Thyroid gland (tissue), 4 donors: ENCODE data around the gene REXO4. TPM values are rescaled to one million over a fixed set of nuclear protein-coding genes. Genes with fewer than 3 reads are reported as not detected.
"Not testable (repeated sequence)": the region's sequence is repeated elsewhere in the genome, so short reads cannot be mapped to it uniquely, and the experiment has no call there.

Experiments used
- DNase-seq, 2 donors: peaks; one replicate each; pipeline ENCODE4 v3.0.0-alpha.2; 2019
- H3K27ac ChIP-seq, 3 donors: fragments of 200-600 bp; sonication (generic); 1 replicate in 2 of 3; 2 replicates in 1 of 3; pipeline ENCODE4 v1.5.1; 2016 to 2019; ENCODE audit warnings: mild to moderate bottlenecking in 1 of 3, moderate library complexity in 1 of 3
- H3K27me3 ChIP-seq: fragments of 200-600 bp; sonication (generic); one replicate; pipeline ENCODE4 v1.5.1; 2019
- H3K36me3 ChIP-seq, 2 donors: fragments of 200-600 bp; sonication (generic); one replicate each; pipeline ENCODE4 v1.5.1; 2016 to 2019
- H3K4me1 ChIP-seq, 2 donors: fragments of 200-600 bp; sonication (generic); one replicate each; pipeline ENCODE4 v1.5.1; 2017 to 2019
- H3K4me3 ChIP-seq, 3 donors: fragments of 200-600 bp; sonication (generic); replicated peaks in 1 of 3; 1 replicate in 2 of 3; 2 replicates in 1 of 3; pipeline ENCODE4 v1.5.1; 2016; ENCODE audit warnings: mild to moderate bottlenecking in 1 of 3
- H3K9me3 ChIP-seq: fragments of 200-600 bp; sonication (generic); one replicate; pipeline ENCODE4 v1.5.1; 2017
- CTCF ChIP-seq, 6 experiments: fragments of 200-600 bp in 3 of 6; fragments of 450-650 bp in 3 of 6; sonication (generic) in 3 of 6; IDR thresholded peaks; one replicate each; pipeline ENCODE4 v1.5.1; 2016 to 2019; ENCODE audit warnings: antibody characterized with exemption in 6 of 6, mild to moderate bottlenecking in 2 of 6, inconsistent platforms in 1 of 6, moderate library complexity in 1 of 6
- POLR2A ChIP-seq, 2 donors: fragments of 450-650 bp; IDR thresholded peaks; one replicate each; pipeline ENCODE4 v1.6.1; 2017; ENCODE audit warnings: antibody characterized with exemption in 2 of 2, mild to moderate bottlenecking in 2 of 2, moderate library complexity in 1 of 2
- whole genome bisulfite sequencing, 2 donors: methylation state at CpG; one replicate each; pipeline ENCODE4 v1.1.5; 2017; 5-methylcytosine and 5-hydroxymethylcytosine counted together
- intact Hi-C: fragments of 100-400 bp; cut with DNase I; formaldehyde crosslinking; loops from one replicate; pipeline ENCODE4 v1.15.1; 2023
- total RNA-seq, 4 donors: library from RNA; depleted of rRNA; stranded (reverse); fragments of >200 nt; gene quantifications; one replicate each; pipeline ENCODE4 v1.2.3, GENCODE V29; 2016

REXO4 gene
- total RNA-seq, 4 donors from 2014 or later: 16.0 to 21.9 (median 19.0) TPM

- H3K9me3 ChIP-seq: no peaks in the 10 kb centered on the region
- no peak for TF ChIP-seq POLR2A (IDR thresholded peaks at IDR 0.05)
- TF ChIP-seq CTCF (IDR thresholded peaks at IDR 0.05): no peak
- DNase-seq: no peak
- H3K4me3 ChIP-seq: no peak overlapping the region
- intact Hi-C loops: no loop called here
- 91 to 93% methylated on average over 7 of the region's 7 CpGs for WGBS, 2 donors
- no peaks in the 10 kb centered on the region for H3K36me3 ChIP-seq
- no peaks in the 10 kb centered on the region for H3K27me3 ChIP-seq
- no peak overlapping the region for H3K27ac ChIP-seq
- peaks cover 0 to 7% of the 10 kb centered on the region in 2 donors for H3K4me1 ChIP-seq
These were observed 34.8 kb upstream of the REXO4 start for GRCh38 chr9:133452562-133452961.

DNA sequence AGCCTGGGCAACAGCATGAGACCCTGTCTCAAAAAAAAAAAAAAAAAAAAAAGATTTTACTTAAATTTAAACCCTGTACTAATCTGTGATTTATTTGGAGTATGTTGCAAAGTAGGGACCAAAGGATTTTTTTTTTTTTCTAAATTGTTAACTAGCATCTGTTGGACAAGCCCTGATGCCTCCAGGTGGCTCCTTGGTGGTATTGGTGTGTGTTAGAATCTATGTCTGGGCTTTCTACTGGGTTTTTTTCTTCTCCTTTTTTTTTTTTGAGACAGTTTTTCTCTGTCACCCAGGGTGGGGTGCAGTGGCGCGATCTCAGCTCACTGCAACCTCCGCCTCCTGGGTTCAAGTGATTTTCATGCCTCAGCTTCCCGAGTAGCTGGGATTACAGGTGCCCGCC, 34.1 kb upstream of the REXO4 start:
- intact Hi-C loops, H3K4me3 ChIP-seq, DNase-seq, H3K9me3 ChIP-seq, H3K27ac ChIP-seq, H3K4me1 ChIP-seq, H3K36me3 ChIP-seq, H3K27me3 ChIP-seq: not testable (repeated sequence)
- 94 to 96% methylated on average over 5 of the region's 5 CpGs for WGBS, 2 donors

- TF ChIP-seq POLR2A (IDR thresholded peaks at IDR 0.05) (no peak), CTCF (IDR thresholded peaks at IDR 0.05) (peak in 4 of 6 experiments; percentile 17 to 36 (median 23))
- DNase-seq: peak; percentile 97 to 98
- Histone ChIP-seq H3K4me1 (peaks cover 0 to 7% of the 10 kb centered on the region in 2 donors), H3K4me3 (no peak overlapping the region), H3K36me3 (no peaks in the 10 kb centered on the region), H3K27ac (peak overlapping the region in 2 of 3 donors; percentile 30 to 61), H3K27me3 (no peaks in the 10 kb centered on the region), H3K9me3 (no peaks in the 10 kb centered on the region)
- intact Hi-C loops: no loop called here
- WGBS, 2 donors: 44 to 69% methylated on average over 11 to 12 of the region's 12 CpGs
These were observed 31.9 kb upstream of the REXO4 start for GRCh38 chr9:133449760-133450159.

GRCh38 chr9:133448487-133448972, 30.7 kb upstream of the REXO4 start:
- no peaks in the 10 kb centered on the region for H3K27me3 ChIP-seq
- H3K4me3 ChIP-seq: no peak overlapping the region
- H3K9me3 ChIP-seq: no peaks in the 10 kb centered on the region
- intact Hi-C loops: no loop called here
- 34 to 62% methylated on average over 4 to 12 of the region's 13 CpGs for WGBS, 2 donors
- H3K27ac ChIP-seq: no peak overlapping the region
- H3K4me1 ChIP-seq: peaks cover 0 to 7% of the 10 kb centered on the region in 2 donors
- DNase-seq: peak; percentile 46 to 83
- no peaks in the 10 kb centered on the region for H3K36me3 ChIP-seq
- TF ChIP-seq POLR2A (IDR thresholded peaks at IDR 0.05) (no peak), CTCF (IDR thresholded peaks at IDR 0.05) (no peak)

GRCh38 chr9:133445293-133445969, 27.6 kb upstream of the REXO4 start:
- no peaks in the 10 kb centered on the region for H3K9me3 ChIP-seq
- no peak overlapping the region for H3K27ac ChIP-seq
- WGBS, 2 donors: 81 to 88% methylated on average over 18 to 21 of the region's 23 CpGs
- no peaks in the 10 kb centered on the region for H3K27me3 ChIP-seq
- no peaks in the 10 kb centered on the region for H3K36me3 ChIP-seq
- intact Hi-C loops: no loop called here
- peaks cover 0 to 7% of the 10 kb centered on the region in 2 donors for H3K4me1 ChIP-seq
- TF ChIP-seq CTCF (IDR thresholded peaks at IDR 0.05) (no peak), POLR2A (IDR thresholded peaks at IDR 0.05) (no peak)
- DNase-seq: no peak
- no peak overlapping the region for H3K4me3 ChIP-seq
